ENCODE data around the gene THOC6. TPM values are rescaled to one million over a fixed set of nuclear protein-coding genes. Genes with fewer than 3 reads are reported as not detected.

Gene THOC6
- total and polyA plus RNA-seq, 9 of the 15 experiments (the other 6 are each of a cell fraction or from before 2014, with no cell fraction given) = 2.5 to 65.4 (median 42.3) TPM

DNA sequence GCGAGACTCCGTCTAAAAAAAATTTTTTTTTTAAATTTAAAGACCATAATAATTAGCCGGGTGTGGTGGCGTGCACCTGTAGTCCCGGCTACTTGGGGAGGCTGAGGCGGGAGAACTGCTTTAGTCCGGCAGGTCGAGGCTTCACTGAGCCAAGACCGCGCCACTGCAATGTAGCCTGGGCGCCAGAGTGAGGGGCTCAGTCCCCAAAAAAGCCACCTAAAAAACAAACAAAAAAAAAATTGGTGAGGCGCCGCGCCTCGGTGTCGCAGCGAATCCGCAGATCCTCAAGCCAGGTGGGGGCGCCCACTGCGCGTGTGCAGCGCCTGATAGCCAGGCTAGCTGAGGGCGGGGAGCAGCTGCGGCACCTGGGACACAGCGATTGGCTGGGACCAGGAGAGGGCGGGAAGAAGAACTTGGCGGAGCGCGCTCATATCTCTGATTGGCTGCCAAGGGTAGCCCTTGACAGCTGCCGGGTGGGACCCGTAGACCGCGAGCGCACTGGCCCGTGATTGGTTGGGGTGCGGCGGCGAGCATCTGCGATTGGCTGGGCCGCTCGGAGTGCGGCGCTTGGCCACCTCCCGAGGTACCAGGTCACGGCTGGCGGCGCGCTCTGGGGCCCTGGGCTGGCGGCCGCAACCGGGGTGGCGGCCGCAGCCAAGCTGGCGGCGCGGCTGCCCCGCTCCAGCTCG is 20.1 kb upstream of the THOC6 start (continued):
- TF ChIP-seq NR4A1 (CRISPR knock-in tag; IDR thresholded peaks at IDR 0.05) = no peak
- TF ChIP-seq NR4A1 (tag; IDR thresholded peaks at IDR 0.05) = no peak
- TF ChIP-seq SRSF1 (IDR thresholded peaks at IDR 0.05; ENCODE audit: low read depth, low read length) = no peak
- TF ChIP-seq, protein P1, sequence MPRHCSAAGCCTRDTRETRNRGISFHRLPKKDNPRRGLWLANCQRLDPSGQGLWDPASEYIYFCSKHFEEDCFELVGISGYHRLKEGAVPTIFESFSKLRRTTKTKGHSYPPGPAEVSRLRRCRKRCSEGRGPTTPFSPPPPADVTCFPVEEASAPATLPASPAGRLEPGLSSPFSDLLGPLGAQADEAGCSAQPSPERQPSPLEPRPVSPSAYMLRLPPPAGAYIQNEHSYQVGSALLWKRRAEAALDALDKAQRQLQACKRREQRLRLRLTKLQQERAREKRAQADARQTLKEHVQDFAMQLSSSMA (CRISPR knock-in tag; IDR thresholded peaks at IDR 0.05) = no peak
- TF ChIP-seq NEUROD1 (IDR thresholded peaks at IDR 0.05; ENCODE audit: borderline replicate concordance, low read depth, low read length, partially characterized antibody) = peak; percentile 95
- TF ChIP-seq NRF1 (conservative IDR thresholded peaks at IDR 0.05 in 1 of 2, IDR thresholded peaks at IDR 0.05 in 1 of 2) = peak; percentile 95 to 96
- TF ChIP-seq, protein P2, sequence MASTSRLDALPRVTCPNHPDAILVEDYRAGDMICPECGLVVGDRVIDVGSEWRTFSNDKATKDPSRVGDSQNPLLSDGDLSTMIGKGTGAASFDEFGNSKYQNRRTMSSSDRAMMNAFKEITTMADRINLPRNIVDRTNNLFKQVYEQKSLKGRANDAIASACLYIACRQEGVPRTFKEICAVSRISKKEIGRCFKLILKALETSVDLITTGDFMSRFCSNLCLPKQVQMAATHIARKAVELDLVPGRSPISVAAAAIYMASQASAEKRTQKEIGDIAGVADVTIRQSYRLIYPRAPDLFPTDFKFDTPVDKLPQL (IDR thresholded peaks at IDR 0.05; ENCODE audit: extremely low read depth, insufficient read length) = no peak
- no peak for TF ChIP-seq SPI1 (IDR thresholded peaks at IDR 0.05; ENCODE audit: borderline replicate concordance, low read depth, low read length)
- TF ChIP-seq, protein P3, sequence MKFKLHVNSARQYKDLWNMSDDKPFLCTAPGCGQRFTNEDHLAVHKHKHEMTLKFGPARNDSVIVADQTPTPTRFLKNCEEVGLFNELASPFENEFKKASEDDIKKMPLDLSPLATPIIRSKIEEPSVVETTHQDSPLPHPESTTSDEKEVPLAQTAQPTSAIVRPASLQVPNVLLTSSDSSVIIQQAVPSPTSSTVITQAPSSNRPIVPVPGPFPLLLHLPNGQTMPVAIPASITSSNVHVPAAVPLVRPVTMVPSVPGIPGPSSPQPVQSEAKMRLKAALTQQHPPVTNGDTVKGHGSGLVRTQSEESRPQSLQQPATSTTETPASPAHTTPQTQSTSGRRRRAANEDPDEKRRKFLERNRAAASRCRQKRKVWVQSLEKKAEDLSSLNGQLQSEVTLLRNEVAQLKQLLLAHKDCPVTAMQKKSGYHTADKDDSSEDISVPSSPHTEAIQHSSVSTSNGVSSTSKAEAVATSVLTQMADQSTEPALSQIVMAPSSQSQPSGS (CRISPR knock-in tag; IDR thresholded peaks at IDR 0.05) = no peak
- TF ChIP-seq NFXL1 (CRISPR knock-in tag; IDR thresholded peaks at IDR 0.05) = no peak
- TF ChIP-seq KDM2B (CRISPR knock-in tag; IDR thresholded peaks at IDR 0.05) = no peak
- no peak for TF ChIP-seq POLR2A (conservative IDR thresholded peaks at IDR 0.05)
- TF ChIP-seq, protein P4, sequence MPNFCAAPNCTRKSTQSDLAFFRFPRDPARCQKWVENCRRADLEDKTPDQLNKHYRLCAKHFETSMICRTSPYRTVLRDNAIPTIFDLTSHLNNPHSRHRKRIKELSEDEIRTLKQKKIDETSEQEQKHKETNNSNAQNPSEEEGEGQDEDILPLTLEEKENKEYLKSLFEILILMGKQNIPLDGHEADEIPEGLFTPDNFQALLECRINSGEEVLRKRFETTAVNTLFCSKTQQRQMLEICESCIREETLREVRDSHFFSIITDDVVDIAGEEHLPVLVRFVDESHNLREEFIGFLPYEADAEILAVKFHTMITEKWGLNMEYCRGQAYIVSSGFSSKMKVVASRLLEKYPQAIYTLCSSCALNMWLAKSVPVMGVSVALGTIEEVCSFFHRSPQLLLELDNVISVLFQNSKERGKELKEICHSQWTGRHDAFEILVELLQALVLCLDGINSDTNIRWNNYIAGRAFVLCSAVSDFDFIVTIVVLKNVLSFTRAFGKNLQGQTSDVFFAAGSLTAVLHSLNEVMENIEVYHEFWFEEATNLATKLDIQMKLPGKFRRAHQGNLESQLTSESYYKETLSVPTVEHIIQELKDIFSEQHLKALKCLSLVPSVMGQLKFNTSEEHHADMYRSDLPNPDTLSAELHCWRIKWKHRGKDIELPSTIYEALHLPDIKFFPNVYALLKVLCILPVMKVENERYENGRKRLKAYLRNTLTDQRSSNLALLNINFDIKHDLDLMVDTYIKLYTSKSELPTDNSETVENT (CRISPR knock-in tag; IDR thresholded peaks at IDR 0.05) = no peak
- TF ChIP-seq ZBTB1 (CRISPR knock-in tag; IDR thresholded peaks at IDR 0.05; ENCODE audit: borderline replicate concordance, low read depth) = no peak
- TF ChIP-seq SIN3A (IDR thresholded peaks at IDR 0.05; ENCODE audit: borderline replicate concordance in 2 of 2, control insufficient read depth in 1 of 2, low read depth in 2 of 2, low read length in 2 of 2) = 0 out of 4 replicates have a peak, but pooled peaks of 1 of the 2 experiments have one; percentile 52
- TF ChIP-seq GABPB1 (CRISPR knock-in tag; IDR thresholded peaks at IDR 0.05) = no peak
- no peak for TF ChIP-seq ZNF586 (CRISPR knock-in tag; conservative IDR thresholded peaks at IDR 0.05)
- TF ChIP-seq, protein P5, sequence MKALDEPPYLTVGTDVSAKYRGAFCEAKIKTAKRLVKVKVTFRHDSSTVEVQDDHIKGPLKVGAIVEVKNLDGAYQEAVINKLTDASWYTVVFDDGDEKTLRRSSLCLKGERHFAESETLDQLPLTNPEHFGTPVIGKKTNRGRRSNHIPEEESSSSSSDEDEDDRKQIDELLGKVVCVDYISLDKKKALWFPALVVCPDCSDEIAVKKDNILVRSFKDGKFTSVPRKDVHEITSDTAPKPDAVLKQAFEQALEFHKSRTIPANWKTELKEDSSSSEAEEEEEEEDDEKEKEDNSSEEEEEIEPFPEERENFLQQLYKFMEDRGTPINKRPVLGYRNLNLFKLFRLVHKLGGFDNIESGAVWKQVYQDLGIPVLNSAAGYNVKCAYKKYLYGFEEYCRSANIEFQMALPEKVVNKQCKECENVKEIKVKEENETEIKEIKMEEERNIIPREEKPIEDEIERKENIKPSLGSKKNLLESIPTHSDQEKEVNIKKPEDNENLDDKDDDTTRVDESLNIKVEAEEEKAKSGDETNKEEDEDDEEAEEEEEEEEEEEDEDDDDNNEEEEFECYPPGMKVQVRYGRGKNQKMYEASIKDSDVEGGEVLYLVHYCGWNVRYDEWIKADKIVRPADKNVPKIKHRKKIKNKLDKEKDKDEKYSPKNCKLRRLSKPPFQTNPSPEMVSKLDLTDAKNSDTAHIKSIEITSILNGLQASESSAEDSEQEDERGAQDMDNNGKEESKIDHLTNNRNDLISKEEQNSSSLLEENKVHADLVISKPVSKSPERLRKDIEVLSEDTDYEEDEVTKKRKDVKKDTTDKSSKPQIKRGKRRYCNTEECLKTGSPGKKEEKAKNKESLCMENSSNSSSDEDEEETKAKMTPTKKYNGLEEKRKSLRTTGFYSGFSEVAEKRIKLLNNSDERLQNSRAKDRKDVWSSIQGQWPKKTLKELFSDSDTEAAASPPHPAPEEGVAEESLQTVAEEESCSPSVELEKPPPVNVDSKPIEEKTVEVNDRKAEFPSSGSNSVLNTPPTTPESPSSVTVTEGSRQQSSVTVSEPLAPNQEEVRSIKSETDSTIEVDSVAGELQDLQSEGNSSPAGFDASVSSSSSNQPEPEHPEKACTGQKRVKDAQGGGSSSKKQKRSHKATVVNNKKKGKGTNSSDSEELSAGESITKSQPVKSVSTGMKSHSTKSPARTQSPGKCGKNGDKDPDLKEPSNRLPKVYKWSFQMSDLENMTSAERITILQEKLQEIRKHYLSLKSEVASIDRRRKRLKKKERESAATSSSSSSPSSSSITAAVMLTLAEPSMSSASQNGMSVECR (CRISPR knock-in tag; IDR thresholded peaks at IDR 0.05) = no peak
- TF ChIP-seq ARID2 (IDR thresholded peaks at IDR 0.05) = peak; percentile 83

Measured in K562 (cell line).